PFSK-1 (cell line): Measurements from ENCODE around the gene MKS1.

Source experiments
- FOXP2 ChIP-seq: optimal IDR thresholded peaks from 2 replicates; pipeline ENCODE3; 2011; ENCODE audit warnings: borderline replicate concordance, control low read depth, inconsistent platforms; ENCODE audit not compliant: insufficient read depth; ENCODE audit errors: extremely low read length, extremely low read depth
- POLR2AphosphoS5 ChIP-seq: IDR thresholded peaks from 2 replicates; pipeline ENCODE4 v1.6.1; 2012; ENCODE audit warnings: low read depth, mild to moderate bottlenecking, control low read depth, low read length, moderate library complexity
- SIN3A ChIP-seq: IDR thresholded peaks from 2 replicates; pipeline ENCODE4 v1.6.1; 2012; ENCODE audit warnings: mild to moderate bottlenecking, low read length, moderate library complexity, borderline replicate concordance; ENCODE audit not compliant: insufficient read depth
- TAF1 ChIP-seq: IDR thresholded peaks from 2 replicates; pipeline ENCODE4 v1.6.1; 2012; ENCODE audit warnings: low read length, control low read depth, borderline replicate concordance; ENCODE audit not compliant: insufficient read depth
- TF ChIP-seq, protein P1 (sequence below), 2 experiments: IDR thresholded peaks; 2 replicates each; pipeline versions ENCODE4 v1.6.1 to v1.8.0; 2011 to 2012; ENCODE audit warnings: low read depth in 2 of 2, low read length in 2 of 2, control low read depth in 1 of 2, inconsistent platforms in 1 of 2, mild to moderate bottlenecking in 1 of 2, moderate library complexity in 1 of 2; ENCODE audit not compliant: insufficient read depth in 1 of 2

Gene MKS1

DNA sequence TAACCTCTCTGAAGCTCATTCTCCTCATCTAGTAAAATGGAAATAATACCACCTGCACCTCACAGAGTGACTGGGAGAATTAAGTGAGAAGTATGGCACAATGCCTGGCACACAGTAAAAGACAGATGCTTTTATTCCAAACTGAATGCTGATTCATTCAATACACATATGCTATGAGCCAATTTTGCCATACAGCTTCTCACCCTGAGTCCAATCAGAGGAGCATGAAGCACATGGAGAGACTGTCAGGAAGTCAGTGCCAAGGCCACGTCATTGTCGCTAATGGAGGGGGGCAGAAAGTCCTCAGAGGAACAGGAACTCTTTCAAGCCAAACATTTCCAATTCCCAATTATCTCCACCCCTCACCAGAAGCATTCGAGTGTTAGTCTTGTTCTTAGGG lies 11.6 kb downstream of the MKS1 start:
- no peak for TF ChIP-seq SIN3A
- no peak for TF ChIP-seq POLR2AphosphoS5

- TF ChIP-seq FOXP2 (no peak), SIN3A (no peak), POLR2AphosphoS5 (no peak), TAF1 (no peak)
- TF ChIP-seq, protein P1, sequence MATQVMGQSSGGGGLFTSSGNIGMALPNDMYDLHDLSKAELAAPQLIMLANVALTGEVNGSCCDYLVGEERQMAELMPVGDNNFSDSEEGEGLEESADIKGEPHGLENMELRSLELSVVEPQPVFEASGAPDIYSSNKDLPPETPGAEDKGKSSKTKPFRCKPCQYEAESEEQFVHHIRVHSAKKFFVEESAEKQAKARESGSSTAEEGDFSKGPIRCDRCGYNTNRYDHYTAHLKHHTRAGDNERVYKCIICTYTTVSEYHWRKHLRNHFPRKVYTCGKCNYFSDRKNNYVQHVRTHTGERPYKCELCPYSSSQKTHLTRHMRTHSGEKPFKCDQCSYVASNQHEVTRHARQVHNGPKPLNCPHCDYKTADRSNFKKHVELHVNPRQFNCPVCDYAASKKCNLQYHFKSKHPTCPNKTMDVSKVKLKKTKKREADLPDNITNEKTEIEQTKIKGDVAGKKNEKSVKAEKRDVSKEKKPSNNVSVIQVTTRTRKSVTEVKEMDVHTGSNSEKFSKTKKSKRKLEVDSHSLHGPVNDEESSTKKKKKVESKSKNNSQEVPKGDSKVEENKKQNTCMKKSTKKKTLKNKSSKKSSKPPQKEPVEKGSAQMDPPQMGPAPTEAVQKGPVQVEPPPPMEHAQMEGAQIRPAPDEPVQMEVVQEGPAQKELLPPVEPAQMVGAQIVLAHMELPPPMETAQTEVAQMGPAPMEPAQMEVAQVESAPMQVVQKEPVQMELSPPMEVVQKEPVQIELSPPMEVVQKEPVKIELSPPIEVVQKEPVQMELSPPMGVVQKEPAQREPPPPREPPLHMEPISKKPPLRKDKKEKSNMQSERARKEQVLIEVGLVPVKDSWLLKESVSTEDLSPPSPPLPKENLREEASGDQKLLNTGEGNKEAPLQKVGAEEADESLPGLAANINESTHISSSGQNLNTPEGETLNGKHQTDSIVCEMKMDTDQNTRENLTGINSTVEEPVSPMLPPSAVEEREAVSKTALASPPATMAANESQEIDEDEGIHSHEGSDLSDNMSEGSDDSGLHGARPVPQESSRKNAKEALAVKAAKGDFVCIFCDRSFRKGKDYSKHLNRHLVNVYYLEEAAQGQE (IDR thresholded peaks at IDR 0.05; ENCODE audit: insufficient read depth in 1 of 2, low read depth in 2 of 2, low read length in 2 of 2), result no peak
Observed at GRCh38 chr17:58205936-58206335, 13.1 kb downstream of the MKS1 start.

GRCh38 chr17:58204796-58205195 lies 14.3 kb downstream of the MKS1 start:
- TF ChIP-seq POLR2AphosphoS5 (no peak), FOXP2 (no peak), TAF1 (no peak), SIN3A (no peak)
- TF ChIP-seq, protein P1 (IDR thresholded peaks at IDR 0.05; ENCODE audit: insufficient read depth in 1 of 2, low read depth in 2 of 2, low read length in 2 of 2), result no peak

DNA sequence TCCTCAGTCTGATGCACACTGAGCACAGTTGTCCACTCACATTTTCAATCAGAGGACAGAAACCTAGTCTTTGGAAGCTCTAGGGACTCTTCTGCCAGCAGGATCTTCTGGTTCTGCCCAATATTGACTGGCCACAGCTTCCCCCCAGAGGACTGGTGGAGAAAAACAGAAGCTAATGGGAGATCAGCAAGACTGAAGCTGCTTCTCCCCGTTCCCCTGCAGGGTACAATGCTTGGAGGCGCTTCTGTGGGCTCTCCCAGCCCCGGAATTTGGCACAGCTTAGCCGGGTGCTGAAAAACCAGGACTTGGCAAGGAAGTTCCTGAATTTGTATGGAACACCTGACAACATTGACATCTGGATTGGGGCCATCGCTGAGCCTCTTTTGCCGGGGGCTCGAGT lies 16.2 kb downstream of the MKS1 start:
- TF ChIP-seq TAF1 (no peak), SIN3A (no peak), POLR2AphosphoS5 (no peak)
- TF ChIP-seq, protein P1 (IDR thresholded peaks at IDR 0.05; ENCODE audit: insufficient read depth in 1 of 2, low read depth in 2 of 2, low read length in 2 of 2), result no peak

DNA sequence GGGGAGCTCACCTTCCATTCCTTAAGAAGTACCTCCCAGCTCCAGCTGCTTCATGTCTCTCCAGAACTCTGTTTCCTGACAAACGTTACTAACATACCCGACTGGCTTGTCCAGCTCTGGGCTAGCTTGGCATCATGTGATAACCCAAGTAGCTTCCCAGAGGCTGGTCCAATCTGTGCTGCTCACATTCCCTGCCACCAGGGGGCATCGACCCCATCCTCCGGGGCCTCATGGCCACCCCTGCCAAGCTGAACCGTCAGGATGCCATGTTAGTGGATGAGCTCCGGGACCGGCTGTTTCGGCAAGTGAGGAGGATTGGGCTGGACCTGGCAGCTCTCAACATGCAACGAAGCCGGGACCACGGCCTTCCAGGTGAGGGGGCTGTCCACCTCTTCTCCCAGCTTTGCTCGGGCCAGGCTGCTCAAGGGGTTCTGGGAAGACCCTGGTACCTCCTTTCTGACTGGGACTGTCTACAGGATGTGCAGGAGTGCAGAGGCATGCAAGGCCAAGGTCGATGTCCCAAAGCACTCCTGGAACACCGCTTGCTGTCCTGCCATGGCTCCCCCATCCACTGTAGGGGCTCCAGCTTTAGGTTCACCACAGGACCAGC lies 18.9 kb downstream of the MKS1 start:
- TF ChIP-seq SIN3A, result no peak
- TF ChIP-seq FOXP2, result no peak
- TF ChIP-seq POLR2AphosphoS5, result no peak
- no peak for TF ChIP-seq TAF1
- TF ChIP-seq, protein P1 (IDR thresholded peaks at IDR 0.05; ENCODE audit: insufficient read depth in 1 of 2, low read depth in 2 of 2, low read length in 2 of 2), result no peak
